GM23338 (cell line): ENCODE data around the gene NR1I2. TPM values are rescaled to one million over a fixed set of nuclear protein-coding genes. Genes with fewer than 3 reads are reported as not detected.

Source experiments
- CREB1 ChIP-seq: fragments of 250-450 bp; sonication (Bioruptor Pico); IDR thresholded peaks from 2 replicates; pipeline ENCODE4 v1.5.0; 2020; ENCODE audit warnings: low read depth, mild to moderate bottlenecking, moderate library complexity
- NANOG ChIP-seq: IDR thresholded peaks from 2 replicates; pipeline ENCODE4 v1.6.1; 2016; ENCODE audit warnings: antibody characterized with exemption, borderline replicate concordance
- REST ChIP-seq: IDR thresholded peaks from one replicate; pipeline ENCODE4 v1.6.1; 2018; ENCODE audit warnings: antibody characterized with exemption; ENCODE audit not compliant: unreplicated experiment
- ZNF462 ChIP-seq: fragments of 250-450 bp; sonication (Bioruptor Pico); IDR thresholded peaks from 2 replicates; pipeline ENCODE4 v1.5.0; 2020; ENCODE audit warnings: mild to moderate bottlenecking, moderate library complexity
- polyA plus RNA-seq: library from polyadenylated mRNA; unstranded; fragments of >200 nt; fragmentation: Nextera tagmentation; extraction: Ambion mirVana; gene quantifications from 2 replicates; pipeline ENCODE4 v1.2.1, GENCODE V29; 2016
- total RNA-seq: library from RNA; depleted of rRNA; stranded (reverse); fragments of >200 nt; shearing (Covaris generic); gene quantifications from 2 replicates; pipeline ENCODE4 v1.2.3, GENCODE V29; 2014

The NR1I2 gene
- total and polyA plus RNA-seq, 2 experiments from 2014 or later = 0.89 to 4.4 TPM

- no peak for TF ChIP-seq ZNF462 (CRISPR knock-in tag)
- no peak for TF ChIP-seq REST
- no peak for TF ChIP-seq NANOG
- TF ChIP-seq CREB1 (CRISPR knock-in tag) = no peak
Measured at GRCh38 chr3:119767936-119768601, 13.8 kb upstream of the NR1I2 start (continued).
